Retina (tissue), 1 donor: ENCODE measurements around the gene CFAP221.

Experiments used
- DNase-seq: peaks from one replicate; pipeline ENCODE4 v3.0.0-alpha.2; 2016

Gene CFAP221

DNA sequence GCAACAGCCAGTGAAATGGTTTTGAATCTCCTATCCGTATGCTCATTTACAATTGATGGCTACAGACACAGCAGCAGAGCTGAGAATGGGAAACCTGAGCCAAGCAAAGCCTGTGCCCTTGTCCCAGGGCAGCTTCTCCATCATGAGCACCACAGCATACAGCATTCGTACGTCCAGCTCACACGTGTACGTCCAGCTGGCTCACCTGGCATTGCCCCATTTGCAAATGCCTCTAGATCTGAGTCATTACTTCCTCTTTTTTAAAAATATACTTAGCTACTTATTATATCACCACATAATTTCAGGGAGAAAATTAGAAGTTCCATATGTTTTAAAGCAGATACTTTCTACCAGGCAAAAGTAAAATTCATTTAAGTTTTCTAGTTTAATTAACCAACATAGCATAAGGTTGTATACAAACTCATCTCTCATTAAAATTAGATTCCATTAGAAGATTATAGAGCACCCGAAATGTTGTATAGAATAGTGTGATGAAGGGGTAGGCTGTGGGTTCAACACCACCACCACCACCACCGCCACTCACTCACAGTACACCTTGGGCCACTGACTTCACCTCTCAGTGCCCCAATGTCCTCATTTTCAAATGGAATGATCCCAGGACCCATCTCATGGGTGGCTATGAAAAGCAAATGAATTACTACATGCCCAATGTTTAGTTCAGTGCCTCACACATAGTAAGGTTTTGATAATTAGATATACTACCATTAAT, 103.4 kb downstream of the CFAP221 start:
- DNase-seq = no peak

DNA sequence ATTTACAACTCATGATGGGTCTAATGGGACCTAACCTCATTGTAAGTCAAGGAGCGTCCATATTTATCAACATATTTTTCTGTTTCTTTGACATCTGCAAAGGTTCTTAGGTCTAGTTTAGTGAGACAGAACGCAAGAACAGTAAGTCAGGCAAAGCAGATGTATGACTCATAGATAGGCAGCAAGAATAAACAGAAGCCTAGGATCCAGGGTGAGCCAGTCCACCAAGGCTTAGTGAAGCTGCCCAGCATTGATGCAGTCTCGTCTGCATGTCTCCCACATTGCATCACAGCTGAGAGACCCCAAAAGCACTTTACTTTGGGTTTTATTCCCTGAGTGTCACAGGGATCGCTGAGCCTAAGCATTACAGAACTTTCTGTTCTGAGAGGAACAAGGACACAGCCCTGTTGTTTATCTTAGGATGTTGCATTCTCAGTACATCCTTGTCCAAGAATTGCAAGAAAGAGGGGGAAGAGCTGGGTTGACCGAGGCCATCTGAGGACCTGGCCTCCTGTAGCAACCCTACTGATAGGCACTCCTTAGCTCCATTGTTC, 105.2 kb downstream of the CFAP221 start:
- DNase-seq = no peak

DNA sequence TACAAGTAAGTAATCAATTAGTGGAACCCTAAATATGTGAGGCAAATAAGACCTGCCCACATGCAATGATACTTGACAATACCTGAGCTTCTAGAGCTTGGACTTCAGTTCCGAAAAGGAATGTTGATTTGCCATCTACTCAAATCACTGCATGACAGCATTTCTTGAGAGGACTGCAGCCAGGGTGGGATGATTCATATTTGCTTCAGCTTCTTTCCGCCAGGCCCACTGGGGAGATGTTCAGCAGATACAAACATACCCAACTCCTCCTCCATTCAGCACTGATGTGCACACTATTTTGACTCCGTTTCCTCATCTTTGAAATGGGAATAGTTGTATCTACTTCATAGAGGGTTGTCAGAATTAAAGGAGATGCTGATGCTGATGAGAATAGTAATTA, 106.0 kb downstream of the CFAP221 start:
- no peak for DNase-seq

DNA sequence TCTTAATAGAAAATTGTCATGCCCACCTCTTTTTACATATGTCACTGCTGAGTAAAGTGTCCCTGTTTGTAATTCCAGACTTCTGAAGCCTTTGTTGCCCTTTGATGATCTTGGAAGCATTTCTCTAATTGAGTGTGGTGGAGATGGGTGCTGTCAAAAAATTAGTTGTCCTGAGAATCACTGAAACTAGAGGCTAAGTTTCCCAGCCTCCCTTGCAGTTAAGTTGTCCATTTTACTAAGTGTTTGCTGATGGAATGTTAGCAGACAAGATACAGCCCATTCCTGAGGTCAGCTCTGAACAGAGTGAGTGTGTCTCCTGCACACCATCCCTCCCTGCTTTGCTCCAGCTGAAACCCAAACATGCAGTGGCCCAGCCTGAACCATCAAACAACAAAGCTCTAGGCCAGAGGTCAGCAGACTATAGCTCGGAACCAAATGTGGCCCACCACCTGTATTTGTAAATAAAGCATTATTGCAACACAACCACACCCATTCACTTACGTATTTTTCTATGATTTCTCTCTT, 106.7 kb downstream of the CFAP221 start:
- no peak for DNase-seq

DNA sequence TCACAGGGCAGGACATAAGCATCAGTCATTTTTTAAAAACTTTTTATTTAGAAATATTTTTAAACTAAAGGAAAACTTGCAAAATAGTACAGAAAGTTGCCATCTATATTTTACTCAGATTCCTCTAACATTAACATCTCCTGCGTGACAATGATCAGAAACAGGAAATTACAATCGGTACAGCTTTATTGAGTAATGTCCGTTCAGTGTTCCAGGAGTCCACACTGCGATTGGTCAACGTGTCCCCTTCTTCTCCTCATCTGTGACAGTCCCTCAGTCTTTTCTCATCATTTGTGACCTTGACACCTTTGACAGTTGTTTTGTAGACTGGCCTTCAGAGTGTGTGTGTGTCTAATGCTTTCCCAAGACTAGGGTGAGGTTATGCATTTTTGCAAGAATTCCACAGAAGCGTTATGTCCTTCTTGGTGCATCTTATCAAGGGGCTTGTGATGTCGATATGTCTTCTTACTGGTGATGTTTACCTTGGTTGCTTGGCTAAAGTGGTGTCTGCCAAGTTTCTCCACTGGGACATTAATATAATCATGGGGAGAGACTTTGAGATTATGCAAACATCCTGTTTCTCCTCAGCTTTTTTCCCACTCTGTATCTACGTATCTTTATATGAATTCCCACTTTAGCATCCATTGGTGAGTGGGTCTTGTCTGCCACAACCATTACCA, 113.4 kb downstream of the CFAP221 start:
- DNase-seq = no peak

DNA sequence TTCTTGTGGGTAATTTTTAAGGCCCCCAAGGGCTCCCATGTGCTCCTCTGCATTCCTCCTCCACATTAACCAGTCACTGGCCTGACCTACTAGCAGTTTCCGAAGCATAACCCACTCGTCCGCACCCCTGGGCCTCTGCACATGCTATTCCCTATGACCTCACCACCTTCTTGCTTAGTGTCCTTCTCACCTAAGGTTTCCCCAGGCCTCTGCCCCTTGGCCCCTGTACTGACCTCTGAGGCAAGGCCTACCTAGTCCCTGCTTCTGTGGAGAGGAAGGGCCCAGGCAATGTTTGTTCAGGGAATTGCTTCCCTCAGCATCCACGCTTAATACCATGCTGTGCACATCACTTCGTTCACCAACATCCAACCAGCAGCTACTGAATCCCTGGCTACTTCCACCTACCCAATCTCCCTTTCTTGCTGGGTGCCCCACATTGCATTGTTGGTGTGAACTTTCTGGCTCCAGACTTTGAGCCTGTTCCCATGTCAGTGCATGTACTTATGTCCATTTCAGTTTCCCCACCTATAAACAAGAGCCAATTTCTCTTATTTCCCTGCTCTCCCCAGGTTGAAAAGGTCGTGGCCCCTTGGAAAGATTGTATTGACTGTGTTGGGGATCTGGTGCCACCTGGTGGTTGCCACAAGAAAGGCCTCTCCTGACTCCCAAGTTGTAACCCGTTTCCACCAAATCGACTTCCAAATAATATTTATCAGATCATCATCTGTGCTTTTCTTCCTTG, 115.5 kb downstream of the CFAP221 start:
- peak; percentile 46 for DNase-seq

DNA sequence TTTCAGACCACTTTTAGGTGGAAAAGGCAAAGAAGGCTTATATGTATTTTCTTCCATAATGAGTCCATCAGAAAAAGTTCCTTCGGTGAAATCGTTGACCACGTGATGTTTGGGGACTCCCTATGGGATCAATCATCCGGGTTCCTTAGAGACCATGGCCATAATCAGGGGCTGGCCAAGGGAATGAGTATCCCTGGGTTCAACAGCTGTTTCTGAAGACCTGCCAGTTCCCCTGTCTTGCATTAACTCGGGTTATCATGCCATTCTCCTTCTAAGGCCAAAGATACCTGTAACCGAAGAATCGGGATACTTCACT, 116.1 kb downstream of the CFAP221 start:
- DNase-seq = no peak

DNA sequence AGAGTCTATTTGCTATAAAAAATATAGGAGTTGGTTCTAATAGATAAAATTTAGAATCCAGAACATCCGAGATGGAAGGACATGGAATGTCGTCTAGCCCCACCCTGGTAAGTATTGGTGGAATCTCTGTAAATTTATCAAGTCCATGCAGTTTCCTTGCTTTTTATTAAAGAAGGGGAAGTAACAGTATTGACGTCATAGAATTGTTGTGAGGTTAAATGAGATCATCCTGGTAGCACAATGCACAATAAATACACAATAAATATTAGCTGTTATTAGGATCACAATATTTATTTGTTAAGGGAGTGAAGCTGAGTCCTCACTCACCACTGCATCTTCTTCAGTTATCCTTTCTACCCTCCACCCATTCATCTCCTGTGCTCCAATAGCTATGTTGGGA, 118.0 kb downstream of the CFAP221 start:
- no peak for DNase-seq

DNA sequence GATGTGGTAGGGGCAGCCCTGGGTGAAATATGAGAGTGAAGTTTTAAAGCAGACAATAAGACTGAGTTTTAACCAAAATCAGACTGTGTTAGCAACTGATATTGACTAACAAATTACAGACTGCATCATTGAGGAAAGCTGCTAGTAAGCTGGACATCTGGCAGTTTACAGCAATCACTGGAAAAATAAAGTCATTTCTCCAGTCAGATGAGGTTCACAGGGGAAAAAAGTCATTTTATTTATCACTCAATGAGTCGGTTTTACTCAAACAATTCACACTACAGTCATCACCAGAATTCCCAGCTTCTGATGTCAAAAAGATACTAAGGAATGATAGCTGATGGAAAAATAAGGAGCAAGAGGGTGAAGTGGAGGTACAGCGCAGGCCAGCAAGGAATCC, 124.3 kb downstream of the CFAP221 start:
- DNase-seq = no peak

DNA sequence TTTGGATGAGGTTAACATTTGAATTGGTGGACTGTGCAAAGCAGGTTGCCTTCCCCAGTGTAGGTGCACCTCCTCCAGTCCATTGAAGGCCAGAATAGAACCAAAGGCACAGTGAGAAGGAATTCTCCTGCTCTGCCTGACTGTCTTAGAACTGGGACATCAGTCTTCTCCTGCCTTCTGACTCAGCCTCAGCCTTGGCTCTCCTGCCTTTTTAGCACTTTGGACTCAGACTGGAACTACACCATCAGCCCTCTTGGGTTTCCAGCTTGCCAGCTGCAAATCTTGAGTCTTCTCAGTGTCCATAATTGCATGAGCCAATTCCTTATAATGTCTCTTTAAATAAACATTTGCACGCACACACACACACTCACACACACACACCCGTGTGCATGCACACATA, 126.8 kb downstream of the CFAP221 start:
- DNase-seq = no peak

DNA sequence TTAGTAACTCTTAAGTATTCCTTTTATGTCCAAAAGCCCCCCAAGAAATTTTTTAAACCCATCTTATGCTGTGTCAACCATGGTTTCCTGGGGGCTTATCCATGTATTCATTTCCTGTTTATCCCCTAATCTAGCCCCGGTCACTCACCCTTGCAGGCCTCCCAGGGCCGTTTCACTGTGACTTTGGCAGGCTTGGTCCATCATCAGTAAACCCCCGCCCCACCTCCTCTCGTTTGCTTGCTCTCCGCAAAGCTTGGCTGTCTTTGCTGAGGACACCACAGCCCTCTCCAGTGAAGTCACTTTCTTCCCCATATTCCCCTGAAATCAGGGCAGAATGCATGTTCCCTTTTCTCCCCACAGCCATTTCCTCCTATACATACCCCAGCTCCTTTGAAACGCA, 127.5 kb downstream of the CFAP221 start:
- no peak for DNase-seq

DNA sequence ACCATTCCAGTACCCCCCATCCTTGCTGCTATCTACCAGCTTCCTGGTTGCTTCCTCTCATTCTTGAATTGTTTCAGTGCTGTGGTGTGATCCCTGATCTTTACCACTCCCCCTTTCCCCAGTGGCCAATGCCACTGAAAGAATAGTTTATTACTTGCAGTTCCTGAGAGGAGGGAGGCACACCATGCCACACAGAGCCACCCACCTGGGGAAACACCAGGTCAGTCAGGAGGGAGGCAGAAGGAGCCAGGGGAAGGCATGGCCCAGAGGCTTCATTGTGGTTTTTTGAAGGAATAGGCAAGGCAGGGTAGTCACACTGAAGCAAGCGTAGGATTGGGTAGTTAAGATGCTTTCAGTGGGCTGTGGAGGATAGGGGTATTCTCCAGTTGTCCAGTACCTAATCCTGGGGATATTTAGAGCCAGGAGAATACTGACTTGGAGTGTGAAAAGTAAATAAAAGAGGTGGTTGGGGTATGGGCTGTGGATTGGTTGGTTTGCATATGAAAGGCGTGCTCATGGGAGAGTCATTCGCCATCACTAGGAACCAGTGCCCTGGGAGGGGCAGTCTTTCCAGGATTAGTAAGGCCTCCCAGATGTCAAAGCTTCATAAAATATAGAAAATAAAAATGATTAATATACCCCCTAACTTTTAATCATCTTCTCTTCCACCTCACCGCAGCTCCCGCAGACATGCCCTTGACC, 128.1 kb downstream of the CFAP221 start:
- DNase-seq = no peak

DNA sequence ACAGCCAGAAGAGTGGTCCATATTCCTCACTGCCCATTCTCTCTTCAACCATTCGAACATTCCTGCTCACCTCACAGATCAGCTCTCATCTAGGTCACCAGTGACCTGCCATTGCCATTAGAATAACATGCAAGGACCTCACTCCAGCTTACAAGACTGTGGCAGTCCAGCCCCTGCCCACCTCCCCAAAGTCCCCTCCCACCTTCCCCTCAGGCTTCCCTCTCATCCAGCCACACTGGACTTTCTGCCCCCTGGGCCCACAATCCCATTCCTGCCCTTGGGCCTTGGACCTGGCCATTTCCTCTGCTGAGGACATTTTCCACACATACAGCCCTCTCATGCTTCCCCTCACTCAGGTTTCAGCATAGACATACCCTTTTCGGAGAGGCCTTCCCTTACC, 129.5 kb downstream of the CFAP221 start:
- DNase-seq = no peak

DNA sequence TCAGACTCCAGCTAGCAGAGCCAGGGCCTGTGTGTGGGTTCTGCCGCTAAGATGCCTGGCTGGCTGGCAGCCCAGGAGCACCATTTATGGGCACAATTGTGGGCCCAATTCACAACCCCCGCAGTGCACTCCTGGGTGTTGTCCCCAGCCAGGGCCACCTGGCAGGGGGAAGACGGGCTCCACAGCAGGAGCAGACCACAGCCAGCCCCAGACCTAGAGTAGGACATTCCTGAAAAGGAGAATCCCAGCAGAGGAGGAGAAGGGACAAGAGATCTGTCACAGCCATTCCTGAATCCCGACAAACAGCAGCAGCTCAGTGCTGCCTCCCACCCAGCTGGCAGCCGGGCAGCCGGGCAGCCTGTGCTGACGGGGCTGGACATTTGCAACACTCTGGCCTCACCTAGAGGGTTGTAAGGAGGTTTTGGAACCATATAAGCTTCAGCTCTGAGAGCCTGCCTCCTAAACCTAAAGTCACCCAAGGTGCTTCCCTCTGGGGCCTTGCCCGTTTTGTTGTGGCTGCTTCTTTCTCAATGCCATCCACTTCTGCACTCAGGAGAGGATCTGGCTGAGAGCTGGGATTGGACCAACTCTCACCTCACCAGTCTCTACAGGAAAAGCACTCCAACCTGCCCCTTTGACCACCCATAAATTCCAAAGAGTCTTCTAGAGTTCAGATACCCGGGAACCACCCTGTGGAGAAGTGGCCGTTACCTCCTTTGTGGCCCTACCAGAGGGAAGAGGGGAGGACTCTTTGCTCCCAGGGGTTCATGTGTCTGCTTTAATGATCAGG, 130.7 kb downstream of the CFAP221 start:
- no peak for DNase-seq

DNA sequence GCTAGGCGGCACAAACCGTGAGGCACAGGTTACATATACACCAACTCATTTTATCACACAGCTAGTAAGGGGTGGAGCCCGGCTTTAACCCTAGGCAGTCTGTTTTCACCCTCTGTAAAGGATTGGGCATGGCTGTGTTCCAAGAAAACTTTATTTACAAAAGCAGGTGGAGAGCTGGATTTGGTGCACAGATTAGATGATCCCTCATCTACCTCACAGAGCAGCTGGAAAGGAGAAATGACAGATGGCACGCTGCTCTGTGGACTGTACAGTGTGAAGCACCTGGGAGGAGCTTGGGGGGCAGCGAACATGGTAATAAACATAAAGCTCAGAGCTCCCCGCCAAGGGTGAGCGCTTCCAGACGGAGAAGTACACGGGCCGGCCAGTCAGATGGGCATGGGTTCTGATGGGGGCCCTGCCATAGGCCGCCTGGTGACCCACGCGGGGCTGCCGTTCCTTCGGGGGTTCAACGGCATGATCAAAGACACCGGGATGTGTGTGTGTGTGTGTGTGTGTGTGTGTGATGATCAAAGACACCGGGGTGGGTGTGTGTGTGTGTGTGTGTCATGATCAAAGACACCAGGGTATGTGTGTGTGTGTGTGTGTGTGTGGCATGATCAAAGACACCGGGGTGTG, 133.9 kb downstream of the CFAP221 start:
- no peak for DNase-seq

DNA sequence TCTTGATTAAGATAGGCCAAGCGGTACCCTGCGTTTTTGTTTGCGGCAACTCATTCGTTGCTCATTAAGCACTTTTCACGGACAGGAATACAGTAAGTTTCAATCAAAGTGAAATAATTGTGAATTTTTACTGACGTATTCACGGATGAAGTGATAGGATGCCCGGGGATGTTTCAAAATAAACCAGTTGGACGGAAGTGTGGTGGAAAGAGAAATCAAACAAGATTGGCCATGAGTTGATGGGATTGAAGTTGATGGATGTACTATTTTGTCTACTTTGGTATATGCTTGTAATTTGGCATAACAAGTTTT, 135.2 kb downstream of the CFAP221 start:
- no peak for DNase-seq

DNA sequence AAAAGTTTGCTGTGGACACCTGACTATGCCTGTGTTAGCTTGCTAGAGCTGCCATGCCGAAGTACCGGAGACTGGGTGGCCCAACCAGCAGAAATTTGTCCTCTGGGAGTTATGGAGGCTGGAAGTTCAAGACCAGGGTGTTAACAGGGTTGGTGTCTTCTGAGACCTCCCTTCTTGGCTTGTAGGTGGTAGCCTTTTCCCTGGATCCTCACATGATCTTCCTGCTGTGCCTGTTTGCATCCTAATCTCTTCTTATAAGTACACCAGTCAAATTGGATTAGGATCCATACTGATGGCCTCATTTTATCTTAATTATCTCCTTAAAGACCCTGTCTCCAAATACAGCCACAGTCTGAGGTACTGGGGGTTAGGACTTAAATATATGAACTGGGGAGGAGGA, 135.6 kb downstream of the CFAP221 start:
- no peak for DNase-seq

DNA sequence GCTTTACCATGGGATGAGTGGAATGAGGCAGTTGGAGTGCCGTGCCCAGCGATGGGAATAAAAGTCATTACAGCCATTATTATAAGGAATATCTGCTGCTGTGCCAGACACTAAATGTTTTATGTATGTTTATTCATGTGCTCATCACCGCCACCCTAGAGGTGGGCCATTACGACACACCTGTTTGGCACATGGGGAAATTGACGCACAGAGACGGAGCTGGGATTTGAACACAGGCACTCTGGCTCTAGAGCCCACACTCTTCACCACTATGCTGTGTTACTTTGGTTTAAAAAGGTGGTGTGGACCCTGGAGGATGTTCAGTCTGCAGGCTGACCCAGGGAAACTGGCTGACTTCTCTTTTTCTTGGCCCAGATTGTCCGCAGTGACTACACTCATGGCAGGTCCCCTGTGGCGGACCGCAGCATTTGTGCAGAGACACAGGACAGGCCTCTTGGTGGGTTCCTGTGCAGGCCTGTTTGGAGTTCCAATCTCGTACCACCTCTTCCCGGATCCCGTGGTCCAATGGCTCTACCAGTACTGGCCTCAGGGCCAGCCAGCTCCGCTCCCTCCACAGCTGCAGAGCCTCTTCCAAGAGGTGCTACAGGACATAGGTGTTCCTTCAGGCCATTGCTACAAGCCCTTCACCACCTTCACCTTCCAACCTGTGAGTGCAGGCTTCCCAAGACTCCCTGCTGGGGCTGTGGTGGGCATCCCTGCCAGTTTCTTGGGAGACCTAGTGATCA, 136.4 kb downstream of the CFAP221 start:
- DNase-seq = no peak

DNA sequence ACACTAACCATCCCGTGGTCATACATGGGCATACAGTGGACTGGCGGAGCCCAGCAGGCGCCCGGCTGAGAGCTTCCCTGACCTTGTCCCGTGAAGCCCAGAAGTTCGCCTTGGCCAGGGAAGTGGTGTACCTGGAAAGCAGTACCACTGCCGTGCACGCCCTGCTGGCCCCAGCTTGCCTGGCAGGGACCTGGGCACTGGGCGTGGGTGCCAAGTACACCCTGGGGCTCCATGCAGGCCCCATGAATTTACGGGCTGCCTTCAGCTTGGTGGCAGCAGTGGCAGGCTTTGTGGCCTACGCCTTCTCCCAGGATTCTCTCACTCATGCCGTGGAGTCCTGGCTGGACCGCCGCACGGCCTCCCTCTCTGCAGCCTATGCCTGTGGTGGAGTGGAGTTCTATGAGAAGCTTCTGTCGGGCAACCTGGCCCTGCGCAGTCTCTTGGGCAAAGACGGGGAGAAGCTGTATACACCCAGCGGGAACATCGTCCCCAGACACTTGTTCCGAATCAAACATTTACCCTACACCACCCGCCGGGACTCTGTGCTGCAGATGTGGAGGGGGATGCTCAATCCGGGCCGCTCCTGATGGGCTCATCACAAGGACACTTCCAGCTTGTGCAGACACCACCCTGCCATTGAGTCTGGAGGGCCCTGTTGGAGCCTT, 137.1 kb downstream of the CFAP221 start:
- no peak for DNase-seq

DNA sequence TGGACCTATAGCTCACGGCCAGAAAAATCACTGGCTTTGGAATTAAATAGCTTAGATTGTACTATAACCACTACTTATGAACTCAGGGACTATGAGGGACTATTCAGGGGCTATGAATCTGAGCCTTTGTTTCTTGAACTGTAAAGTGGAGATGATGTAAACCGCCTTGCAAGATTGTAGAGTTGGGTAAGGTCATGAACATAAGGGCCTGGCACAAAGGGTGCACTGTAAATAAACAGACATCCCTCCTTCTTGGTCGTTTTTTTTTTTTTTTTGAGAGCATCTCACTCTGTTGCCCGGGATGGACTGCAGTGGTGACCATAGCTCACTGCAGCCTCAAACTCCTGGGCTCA, 137.6 kb downstream of the CFAP221 start:
- DNase-seq = no peak

DNA sequence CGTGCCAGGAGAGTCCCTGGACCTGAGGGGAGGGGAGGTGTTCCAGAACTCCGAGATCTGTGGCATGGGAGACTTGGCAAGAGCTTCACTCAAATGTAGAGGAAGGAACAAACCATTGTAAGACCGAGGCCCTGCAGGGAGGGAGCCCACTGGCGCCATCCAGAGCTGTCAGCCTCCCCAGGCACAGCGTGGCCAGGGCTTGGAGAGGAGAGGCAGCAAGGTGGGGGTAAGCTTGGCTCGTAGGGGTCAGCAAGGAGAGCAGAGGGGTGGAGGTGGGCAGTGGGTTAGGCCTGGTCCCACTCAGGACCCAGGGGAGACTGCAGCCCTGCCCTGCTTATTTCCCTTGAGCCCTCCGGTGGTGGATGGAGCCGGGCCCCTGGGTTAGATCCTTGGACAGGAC, 138.3 kb downstream of the CFAP221 start:
- no peak for DNase-seq
